ENCODE measurements around the gene CAMK1G. TPM values are rescaled to one million over a fixed set of nuclear protein-coding genes. Genes with fewer than 3 reads are reported as not detected.
A peak's percentile ranks its signal among the peaks of the same experiment; 100 is the strongest.

The CAMK1G gene
- total and polyA plus RNA-seq, 9 of the 15 experiments (the other 6 are each of a cell fraction or from before 2014, with no cell fraction given) = not detected

GRCh38 chr1:209626346-209627026 lies 43.0 kb downstream of the CAMK1G start:
- Histone ChIP-seq H3K4me2 (ENCODE audit: insufficient read depth, low read length) (no peak overlapping the region), H3K79me2 (ENCODE audit: control insufficient read depth, insufficient read depth, low read length) (no peaks in the 10 kb centered on the region), H3K4me3 (no peak overlapping the region), H4K20me1 (replicated peaks; ENCODE audit: control insufficient read depth, insufficient read depth, low read length) (0 out of 2 replicates have a peak, but pooled peaks cover 8% of the 10 kb centered on the region), H2AFZ (ENCODE audit: low read depth, low read length) (no peak overlapping the region), H3K36me3 (ENCODE audit: control insufficient read depth, insufficient read depth, low read length) (no peaks in the 10 kb centered on the region), H3K9me3 (replicated peaks; ENCODE audit: control insufficient read depth, insufficient read depth, low read depth, low read length) (no peaks in the 10 kb centered on the region), H3K9me1 (ENCODE audit: control insufficient read depth, insufficient read depth, low read length) (peaks cover 3% of the 10 kb centered on the region), H3K27me3 (ENCODE audit: control insufficient read depth in 2 of 2, insufficient read depth in 2 of 2, low read length in 2 of 2) (peaks cover 28 to 87% of the 10 kb centered on the region in 2 experiments; a peak in 4 of 5 replicates), H3K9ac (ENCODE audit: insufficient read depth in 1 of 2, low read depth in 2 of 2, low read length in 2 of 2) (0 out of 4 replicates have a peak overlapping the region, but pooled peaks of 1 of the 2 experiments have one; percentile 26), H3K4me1 (replicated peaks in 1 of 2; ENCODE audit: control insufficient read depth in 2 of 2, insufficient read depth in 2 of 2, low read length in 2 of 2) (peaks cover 0 to 22% of the 10 kb centered on the region in 2 experiments; a peak in 2 of 5 replicates), H3K27ac (ENCODE audit: extremely low read depth, low read depth, low read length) (no peak overlapping the region)
- BruUV-seq (replicated peaks) = no TSS peak
- ATAC-seq = no peak
- ChIA-PET POLR2A (no interaction called here), CTCF (ENCODE audit: low intra/inter-chr PET ratio) (interaction anchor here (1.0 kb wide), 1 partner anchor 23 kb away, joined by 3 read pairs; no protein-coding TSS in a partner anchor)
- no peak for FAIRE-seq
- in situ Hi-C loops (cut with MboI) = no loop called here
- DNase-seq (ENCODE audit: extremely low read depth in 1 of 4, low spot score in 3 of 4) = no peak
- intact Hi-C loops (cut with micrococcal nuclease) = loop anchor here (1.0 to 2.0 kb wide), 2 partner anchors 50 to 67 kb away; no protein-coding TSS in a partner anchor
- WGBS (ENCODE audit: insufficient coverage, low coverage, missing lambda C conversion rate) = 30% methylated on average over 19 of the region's 19 CpGs
- TF ChIP-seq ELF1 (tag; IDR thresholded peaks at IDR 0.05) (no peak), RBBP5 (IDR thresholded peaks at IDR 0.05; ENCODE audit: borderline replicate concordance, insufficient read depth, low read length, poor library complexity, severe bottlenecking) (no peak), PRPF4 (IDR thresholded peaks at IDR 0.05; ENCODE audit: insufficient read depth, low read depth, low read length, poor library complexity, severe bottlenecking) (no peak), TSHZ1 (CRISPR knock-in tag; IDR thresholded peaks at IDR 0.05) (no peak), MAFG (tag; conservative IDR thresholded peaks at IDR 0.05) (no peak), CXXC5 (CRISPR knock-in tag; IDR thresholded peaks at IDR 0.05) (no peak), ARID2 (IDR thresholded peaks at IDR 0.05) (no peak), ILK (tag; IDR thresholded peaks at IDR 0.05; ENCODE audit: borderline replicate concordance, low read depth) (no peak), HDAC1 (IDR thresholded peaks at IDR 0.05) (no peak), IRF2 (CRISPR knock-in tag; IDR thresholded peaks at IDR 0.05) (no peak), ZNF707 (CRISPR knock-in tag; conservative IDR thresholded peaks at IDR 0.05) (no peak), E2F1 (CRISPR knock-in tag; IDR thresholded peaks at IDR 0.05) (no peak)
- TF ChIP-seq, protein P1, sequence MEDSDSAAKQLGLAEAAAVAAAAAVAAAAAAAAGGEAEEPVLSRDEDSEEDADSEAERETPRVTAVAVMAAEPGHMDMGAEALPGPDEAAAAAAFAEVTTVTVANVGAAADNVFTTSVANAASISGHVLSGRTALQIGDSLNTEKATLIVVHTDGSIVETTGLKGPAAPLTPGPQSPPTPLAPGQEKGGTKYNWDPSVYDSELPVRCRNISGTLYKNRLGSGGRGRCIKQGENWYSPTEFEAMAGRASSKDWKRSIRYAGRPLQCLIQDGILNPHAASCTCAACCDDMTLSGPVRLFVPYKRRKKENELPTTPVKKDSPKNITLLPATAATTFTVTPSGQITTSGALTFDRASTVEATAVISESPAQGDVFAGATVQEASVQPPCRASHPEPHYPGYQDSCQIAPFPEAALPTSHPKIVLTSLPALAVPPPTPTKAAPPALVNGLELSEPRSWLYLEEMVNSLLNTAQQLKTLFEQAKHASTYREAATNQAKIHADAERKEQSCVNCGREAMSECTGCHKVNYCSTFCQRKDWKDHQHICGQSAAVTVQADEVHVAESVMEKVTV (CRISPR knock-in tag; IDR thresholded peaks at IDR 0.05) = no peak
